ENCODE measurements around the gene SPINT4.
"Not testable (repeated sequence)": the region's sequence is repeated elsewhere in the genome, so short reads cannot be mapped to it uniquely, and the experiment has no call there.

The SPINT4 gene

DNA sequence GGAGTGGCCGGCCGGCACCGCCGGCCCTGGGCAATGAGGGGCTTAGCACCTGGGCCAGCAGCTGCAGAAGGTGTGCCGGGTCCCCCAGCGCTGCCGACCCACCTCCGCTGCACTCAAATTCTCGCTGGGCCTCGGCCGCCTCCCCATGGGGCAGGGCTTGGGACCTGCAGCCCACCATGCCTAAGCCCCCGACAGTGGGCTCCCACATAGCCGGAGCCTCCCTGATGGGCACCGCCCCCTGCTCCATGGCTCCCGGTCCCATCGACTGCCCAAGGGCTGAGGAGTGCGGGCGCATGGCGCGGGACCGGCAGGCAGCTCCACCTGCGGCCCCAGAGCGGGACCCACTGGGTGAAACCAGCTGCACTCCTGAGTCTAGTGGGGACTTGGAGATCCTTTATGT is 13.8 kb downstream of the SPINT4 start:
- POLR2A ChIA-PET (ENCODE audit: low non-redundant PET): no interaction called here
- no peak overlapping the region for H3K27ac ChIP-seq
- TF ChIP-seq, protein P1, sequence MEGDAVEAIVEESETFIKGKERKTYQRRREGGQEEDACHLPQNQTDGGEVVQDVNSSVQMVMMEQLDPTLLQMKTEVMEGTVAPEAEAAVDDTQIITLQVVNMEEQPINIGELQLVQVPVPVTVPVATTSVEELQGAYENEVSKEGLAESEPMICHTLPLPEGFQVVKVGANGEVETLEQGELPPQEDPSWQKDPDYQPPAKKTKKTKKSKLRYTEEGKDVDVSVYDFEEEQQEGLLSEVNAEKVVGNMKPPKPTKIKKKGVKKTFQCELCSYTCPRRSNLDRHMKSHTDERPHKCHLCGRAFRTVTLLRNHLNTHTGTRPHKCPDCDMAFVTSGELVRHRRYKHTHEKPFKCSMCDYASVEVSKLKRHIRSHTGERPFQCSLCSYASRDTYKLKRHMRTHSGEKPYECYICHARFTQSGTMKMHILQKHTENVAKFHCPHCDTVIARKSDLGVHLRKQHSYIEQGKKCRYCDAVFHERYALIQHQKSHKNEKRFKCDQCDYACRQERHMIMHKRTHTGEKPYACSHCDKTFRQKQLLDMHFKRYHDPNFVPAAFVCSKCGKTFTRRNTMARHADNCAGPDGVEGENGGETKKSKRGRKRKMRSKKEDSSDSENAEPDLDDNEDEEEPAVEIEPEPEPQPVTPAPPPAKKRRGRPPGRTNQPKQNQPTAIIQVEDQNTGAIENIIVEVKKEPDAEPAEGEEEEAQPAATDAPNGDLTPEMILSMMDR (conservative IDR thresholded peaks at IDR 0.05; ENCODE audit: low read depth): no peak
- no peak for DNase-seq (ENCODE audit: low spot score)
- CTCF ChIA-PET: no interaction called here

DNA sequence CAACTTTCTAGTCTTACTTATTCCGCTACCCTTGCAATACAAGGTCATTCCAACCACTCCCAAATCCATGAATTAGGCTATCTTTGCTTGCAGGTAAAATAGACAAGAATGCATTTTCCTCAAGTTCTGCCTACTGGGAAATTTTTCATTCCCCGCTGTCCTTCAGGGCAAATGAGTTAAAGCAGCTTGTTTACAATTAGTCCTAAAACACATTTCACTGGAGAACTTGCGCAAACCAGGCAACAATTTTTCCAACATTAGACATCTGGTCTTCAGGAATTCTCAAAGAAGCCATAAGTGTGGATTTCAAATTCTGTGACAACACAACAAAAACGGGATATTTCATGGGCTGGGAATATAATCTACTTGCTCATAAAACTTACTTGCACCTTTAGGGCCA is 20.4 kb downstream of the SPINT4 start:
- no peak for DNase-seq (ENCODE audit: low spot score)
- ChIA-PET CTCF (interaction anchor here (0.6 kb wide), 1 partner anchor 580 kb away, joined by 6 read pairs; no protein-coding TSS in a partner anchor), POLR2A (ENCODE audit: low non-redundant PET) (no interaction called here)
- H3K27ac ChIP-seq: no peak overlapping the region
- TF ChIP-seq, protein P1 (conservative IDR thresholded peaks at IDR 0.05; ENCODE audit: low read depth): no peak

DNA sequence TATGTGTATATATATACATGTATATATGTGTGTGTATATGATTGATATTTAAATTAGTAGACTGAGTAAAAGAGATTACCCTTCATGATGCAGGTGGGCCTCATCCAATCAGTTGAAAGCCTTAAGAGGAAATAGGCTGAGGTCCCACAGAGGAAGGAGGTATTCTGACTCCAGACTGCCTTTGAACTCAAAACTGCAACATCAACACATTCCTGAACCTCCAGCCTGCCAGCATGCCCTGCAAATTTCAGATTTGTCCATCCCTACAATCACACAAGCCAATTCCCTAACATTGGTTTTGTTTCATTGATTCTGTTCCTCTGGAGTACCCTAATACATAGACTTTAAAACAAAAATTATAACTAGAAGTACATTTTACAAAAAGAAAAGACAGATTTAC is 22.9 kb downstream of the SPINT4 start:
- H3K27ac ChIP-seq: no peak overlapping the region
- TF ChIP-seq, protein P1 (conservative IDR thresholded peaks at IDR 0.05; ENCODE audit: low read depth): no peak
- DNase-seq (ENCODE audit: low spot score): no peak
- ChIA-PET CTCF (no interaction called here), POLR2A (ENCODE audit: low non-redundant PET) (no interaction called here)

DNA sequence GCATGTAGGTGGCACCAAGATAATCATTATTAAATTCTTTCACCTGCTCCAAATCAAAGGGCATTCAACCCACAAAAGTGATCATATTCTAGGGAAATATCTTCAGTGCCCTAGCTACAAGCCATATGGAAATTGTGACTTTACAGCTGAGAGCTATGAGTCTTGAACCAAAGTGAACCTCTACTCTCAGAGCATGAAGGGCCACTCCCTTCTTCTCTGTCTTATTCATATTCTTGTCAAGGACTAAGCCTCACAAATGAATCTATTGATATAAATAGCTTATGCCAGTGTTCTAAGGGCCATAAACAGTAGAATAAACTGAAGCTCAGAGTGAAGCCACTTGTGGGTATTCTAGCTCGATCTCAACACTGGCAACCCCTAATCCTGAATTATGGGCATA is 29.6 kb downstream of the SPINT4 start:
- ChIA-PET POLR2A (ENCODE audit: low non-redundant PET) (no interaction called here), CTCF (interaction anchor here (0.5 to 1.0 kb wide), 2 partner anchors 169 to 175 kb away, joined by 3 read pairs; no protein-coding TSS in a partner anchor)
- DNase-seq (ENCODE audit: low spot score): no peak
- no peak overlapping the region for H3K27ac ChIP-seq
- TF ChIP-seq, protein P1 (conservative IDR thresholded peaks at IDR 0.05; ENCODE audit: low read depth): no peak

DNA sequence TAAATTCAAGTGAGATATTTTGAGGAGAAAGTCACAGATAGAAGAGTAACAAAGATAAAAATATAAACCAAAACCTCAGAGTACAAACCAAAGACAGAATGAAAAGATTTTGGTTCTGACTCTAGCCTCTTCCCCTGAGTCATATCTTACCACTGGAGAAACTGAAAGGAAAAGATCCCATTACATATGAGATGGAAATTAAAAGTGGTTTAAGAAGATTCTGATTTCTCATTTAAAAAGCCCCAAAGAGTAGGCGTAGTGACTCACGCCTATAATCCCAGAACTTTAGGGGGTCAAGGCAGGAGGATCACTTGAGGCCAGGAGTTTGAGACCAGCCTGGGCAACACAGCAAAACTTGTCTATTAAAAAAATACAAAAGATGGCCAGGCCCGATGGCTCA is 30.6 kb downstream of the SPINT4 start:
- ChIA-PET POLR2A (ENCODE audit: low non-redundant PET) (no interaction called here), CTCF (no interaction called here)
- no peak for DNase-seq (ENCODE audit: low spot score)
- no peak overlapping the region for H3K27ac ChIP-seq
- TF ChIP-seq, protein P1 (conservative IDR thresholded peaks at IDR 0.05; ENCODE audit: low read depth): no peak

GRCh38 chr20:45758096-45758495 is 35.9 kb downstream of the SPINT4 start:
- TF ChIP-seq, protein P1 (conservative IDR thresholded peaks at IDR 0.05; ENCODE audit: low read depth): no peak
- H3K27ac ChIP-seq: no peak overlapping the region
- no peak for DNase-seq (ENCODE audit: low spot score)
- CTCF ChIA-PET: interaction anchor here (0.7 kb wide), 1 partner anchor 227 kb away, joined by 3 read pairs; no protein-coding TSS in a partner anchor
- POLR2A ChIA-PET (ENCODE audit: low non-redundant PET): no interaction called here

GRCh38 chr20:45759921-45760320 is 37.8 kb downstream of the SPINT4 start:
- POLR2A ChIA-PET (ENCODE audit: low non-redundant PET); DNase-seq (ENCODE audit: low spot score); H3K27ac ChIP-seq; CTCF ChIA-PET: not testable (repeated sequence)

- H3K27ac ChIP-seq; DNase-seq (ENCODE audit: low spot score); POLR2A ChIA-PET (ENCODE audit: low non-redundant PET): not testable (repeated sequence)
- CTCF ChIA-PET: interaction anchor here (1.7 kb wide), 1 partner anchor 9 kb away, joined by 7 read pairs; no protein-coding TSS in a partner anchor
Measured at GRCh38 chr20:45761966-45762365, 39.8 kb downstream of the SPINT4 start.

DNA sequence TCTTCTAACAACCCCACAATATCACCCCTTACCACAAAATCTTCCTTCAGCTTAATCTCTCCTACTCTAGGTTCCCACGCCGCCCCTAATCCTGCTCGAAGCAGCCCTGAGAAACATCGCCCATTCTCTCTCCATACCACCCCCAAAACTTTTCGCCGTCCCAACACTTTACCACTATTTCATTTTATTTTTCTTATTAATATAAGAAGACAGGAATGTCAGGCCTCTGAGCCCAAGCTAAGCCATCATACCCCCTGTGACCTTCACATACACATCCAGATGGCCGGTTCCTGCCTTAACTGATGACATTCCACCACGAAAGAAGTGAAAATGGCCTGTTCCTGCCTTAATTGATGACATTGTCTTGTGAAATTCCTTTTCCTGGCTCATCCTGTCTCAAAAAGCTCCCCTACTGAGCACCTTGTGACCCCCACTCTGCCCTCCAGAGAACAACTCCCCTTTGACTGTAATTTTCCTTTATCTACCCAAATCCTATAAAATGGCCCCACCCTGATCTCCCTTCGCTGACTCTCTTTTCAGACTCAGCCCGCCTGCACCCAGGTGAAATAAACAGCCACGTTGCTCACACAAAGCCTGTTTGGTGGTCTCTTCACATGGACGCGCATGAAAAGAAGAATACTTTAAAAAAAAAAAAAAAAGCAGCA is 42.6 kb downstream of the SPINT4 start:
- CTCF ChIA-PET: interaction anchor here (0.5 to 0.6 kb wide), 2 partner anchors 19 to 231 kb away, joined by 3 read pairs; no protein-coding TSS in a partner anchor
- H3K27ac ChIP-seq; POLR2A ChIA-PET (ENCODE audit: low non-redundant PET); DNase-seq (ENCODE audit: low spot score): not testable (repeated sequence)

Data from RWPE1 (cell line).